GM18511 (cell line): ENCODE results near the gene INTS14.

Source experiments
- ATAC-seq: cut with Tn5 transposase; IDR thresholded peaks from one replicate; pipeline ENCODE4 v1.9.1; 2021; ENCODE audit warnings: mild to moderate bottlenecking, moderate library complexity; ENCODE audit not compliant: unreplicated experiment

Gene INTS14

GRCh38 chr15:65610871-65611718, at the start of gene INTS14:
INTS14 (minus strand) TSS chr15:65611131; CDS start chr15:65607380, 3,751 bp downstream.
- ATAC-seq, result peak; percentile 97

- no peak for ATAC-seq
These were observed 48.6 kb upstream of the INTS14 start for GRCh38 chr15:65659502-65660052.

- ATAC-seq, result no peak
These were observed 44.5 kb upstream of the INTS14 start for GRCh38 chr15:65655457-65655856.

GRCh38 chr15:65655026-65655425, 44.1 kb upstream of the INTS14 start:
- no peak for ATAC-seq

GRCh38 chr15:65653801-65654521, 43.0 kb upstream of the INTS14 start:
- no peak for ATAC-seq

- no peak for ATAC-seq
These were observed 42.4 kb upstream of the INTS14 start for GRCh38 chr15:65653341-65653740.

GRCh38 chr15:65651831-65652749, 41.2 kb upstream of the INTS14 start:
- ATAC-seq, result no peak

- ATAC-seq, result no peak
These were observed 40.1 kb upstream of the INTS14 start for GRCh38 chr15:65651042-65651322.

GRCh38 chr15:65650312-65651041, 39.5 kb upstream of the INTS14 start:
- ATAC-seq, result no peak

- ATAC-seq, result no peak
These were observed 35.6 kb upstream of the INTS14 start for GRCh38 chr15:65646486-65646885.

GRCh38 chr15:65645392-65645791, 34.5 kb upstream of the INTS14 start:
- no peak for ATAC-seq

GRCh38 chr15:65644282-65644681, 33.4 kb upstream of the INTS14 start:
- no peak for ATAC-seq

GRCh38 chr15:65642594-65642993, 31.7 kb upstream of the INTS14 start:
- no peak for ATAC-seq

GRCh38 chr15:65641768-65642475, 31.0 kb upstream of the INTS14 start:
- no peak for ATAC-seq

GRCh38 chr15:65639509-65639908, 28.6 kb upstream of the INTS14 start:
- no peak for ATAC-seq

- ATAC-seq, result no peak
These were observed 27.8 kb upstream of the INTS14 start for GRCh38 chr15:65638681-65639089.

- ATAC-seq, result no peak
These were observed 27.2 kb upstream of the INTS14 start for GRCh38 chr15:65638109-65638508.

GRCh38 chr15:65634356-65634755, 23.4 kb upstream of the INTS14 start:
- no peak for ATAC-seq

GRCh38 chr15:65633752-65634151, 22.8 kb upstream of the INTS14 start:
- ATAC-seq, result no peak
